Measurements from ENCODE around the gene LIMS1.

- TF ChIP-seq, protein P1, sequence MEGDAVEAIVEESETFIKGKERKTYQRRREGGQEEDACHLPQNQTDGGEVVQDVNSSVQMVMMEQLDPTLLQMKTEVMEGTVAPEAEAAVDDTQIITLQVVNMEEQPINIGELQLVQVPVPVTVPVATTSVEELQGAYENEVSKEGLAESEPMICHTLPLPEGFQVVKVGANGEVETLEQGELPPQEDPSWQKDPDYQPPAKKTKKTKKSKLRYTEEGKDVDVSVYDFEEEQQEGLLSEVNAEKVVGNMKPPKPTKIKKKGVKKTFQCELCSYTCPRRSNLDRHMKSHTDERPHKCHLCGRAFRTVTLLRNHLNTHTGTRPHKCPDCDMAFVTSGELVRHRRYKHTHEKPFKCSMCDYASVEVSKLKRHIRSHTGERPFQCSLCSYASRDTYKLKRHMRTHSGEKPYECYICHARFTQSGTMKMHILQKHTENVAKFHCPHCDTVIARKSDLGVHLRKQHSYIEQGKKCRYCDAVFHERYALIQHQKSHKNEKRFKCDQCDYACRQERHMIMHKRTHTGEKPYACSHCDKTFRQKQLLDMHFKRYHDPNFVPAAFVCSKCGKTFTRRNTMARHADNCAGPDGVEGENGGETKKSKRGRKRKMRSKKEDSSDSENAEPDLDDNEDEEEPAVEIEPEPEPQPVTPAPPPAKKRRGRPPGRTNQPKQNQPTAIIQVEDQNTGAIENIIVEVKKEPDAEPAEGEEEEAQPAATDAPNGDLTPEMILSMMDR (IDR thresholded peaks at IDR 0.05) = no peak
- TF ChIP-seq EP300 (IDR thresholded peaks at IDR 0.05) = no peak
- no peak for TF ChIP-seq POLR2A (IDR thresholded peaks at IDR 0.05)
Measured at GRCh38 chr2:108701208-108701607, 166.9 kb downstream of the LIMS1 start.

Measured in stomach (tissue), 4 donors.